DMS79 treated with DMSO at 0.1 percent for 48 hours (cell line): Measurements from ENCODE around the gene RAI14.

Experiments
- DNase-seq: peaks from one replicate; lab custom pipeline; 2025; lab: John Stamatoyannopoulos, UW

The RAI14 gene

GRCh38 chr5:34677428-34677827, 21.3 kb downstream of the RAI14 start:
- DNase-seq, result no peak

GRCh38 chr5:34680896-34681295, 24.8 kb downstream of the RAI14 start:
- no peak for DNase-seq

GRCh38 chr5:34682926-34683623, 26.9 kb downstream of the RAI14 start:
- DNase-seq, result no peak

GRCh38 chr5:34684281-34684979, 28.3 kb downstream of the RAI14 start:
- no peak for DNase-seq

- DNase-seq, result no peak
These were observed 28.8 kb downstream of the RAI14 start for GRCh38 chr5:34684980-34685352.

GRCh38 chr5:34685485-34686165, 29.5 kb downstream of the RAI14 start:
- DNase-seq, result no peak

GRCh38 chr5:34686762-34687268, 30.7 kb downstream of the RAI14 start:
- no peak for DNase-seq

- DNase-seq, result no peak
These were observed 31.3 kb downstream of the RAI14 start for GRCh38 chr5:34687269-34688011.

GRCh38 chr5:34688015-34688810, 32.1 kb downstream of the RAI14 start:
- no peak for DNase-seq

GRCh38 chr5:34690301-34690700, 34.2 kb downstream of the RAI14 start:
- DNase-seq, result no peak

- DNase-seq, result no peak
These were observed 34.8 kb downstream of the RAI14 start for GRCh38 chr5:34690898-34691297.

- no peak for DNase-seq
These were observed 35.2 kb downstream of the RAI14 start for GRCh38 chr5:34691326-34691725.

GRCh38 chr5:34692786-34693185, 36.7 kb downstream of the RAI14 start:
- DNase-seq, result no peak

- DNase-seq, result no peak
These were observed 37.9 kb downstream of the RAI14 start for GRCh38 chr5:34694012-34694411.

GRCh38 chr5:34694685-34695084, 38.6 kb downstream of the RAI14 start:
- DNase-seq, result no peak

GRCh38 chr5:34695275-34696027, 39.3 kb downstream of the RAI14 start:
- DNase-seq, result no peak

GRCh38 chr5:34697308-34698108, 41.4 kb downstream of the RAI14 start:
- DNase-seq, result no peak

- no peak for DNase-seq
These were observed 41.9 kb downstream of the RAI14 start for GRCh38 chr5:34698109-34698419.

GRCh38 chr5:34698754-34699153, 42.6 kb downstream of the RAI14 start:
- DNase-seq, result no peak
